Endothelial cell of umbilical vein (primary cell): ENCODE measurements around the gene ATG7. TPM values are rescaled to one million over a fixed set of nuclear protein-coding genes. Genes with fewer than 3 reads are reported as not detected.

ENCODE experiments used
- BruUV-seq: library from RNA; stranded (reverse); fragments of 400-500 nt; replicated peaks from 2 replicates; lab custom pipeline; 2021; lab: Mats Ljungman, UMichigan
- CTCF ChIA-PET: fragments of 300-600, 350-600 bp; sonication (Branson Sonifier 250); formaldehyde crosslinking; loops from one replicate; lab custom pipeline; 2021; ENCODE audit warnings: antibody characterized with exemption, inconsistent platforms; lab: Charles Lee
- POLR2A ChIA-PET: fragments of 300-600, 350-600 bp; sonication (Branson Sonifier 250); formaldehyde crosslinking; loops from one replicate; lab custom pipeline; 2021; ENCODE audit warnings: antibody characterized with exemption, inconsistent platforms; lab: Charles Lee
- DNase-seq: peaks from one replicate; pipeline ENCODE4 v3.0.0-alpha.2; 2011; ENCODE audit warnings: low read depth, low spot score
- FAIRE-seq: peaks from 2 replicates; lab custom pipeline; 2011; peaks lifted over from hg19 to GRCh38; lab: Jason Lieb, UNC
- H2AFZ ChIP-seq: 2 replicates; pipeline ENCODE4 v1.6.0; 2012; ENCODE audit warnings: low read depth, low read length, control low read depth, inconsistent platforms
- H3K27ac ChIP-seq: 2 replicates; pipeline ENCODE4 v1.5.1; 2011; ENCODE audit warnings: low read depth, mild to moderate bottlenecking, control low read depth, low read length, moderate library complexity; ENCODE audit not compliant: insufficient read depth
- H3K27me3 ChIP-seq, 2 experiments: 2 replicates each; pipeline versions ENCODE4 v1.6.0 to v1.6.1; 2011; ENCODE audit warnings: low read length in 2 of 2, mixed read lengths in 1 of 2; ENCODE audit not compliant: control insufficient read depth in 2 of 2, insufficient read depth in 2 of 2
- H3K36me3 ChIP-seq, 2 experiments: 2 replicates in 1 of 2; 3 replicates in 1 of 2; pipeline ENCODE4 v1.5.1; 2011; ENCODE audit warnings: low read length in 2 of 2, mild to moderate bottlenecking in 1 of 2, moderate library complexity in 1 of 2; ENCODE audit not compliant: control insufficient read depth in 2 of 2, insufficient read depth in 2 of 2; ENCODE audit errors: extremely low read depth in 1 of 2
- H3K4me1 ChIP-seq: 3 replicates; pipeline ENCODE4 v1.5.1; 2011; ENCODE audit warnings: mild to moderate bottlenecking, low read length; ENCODE audit not compliant: control insufficient read depth, insufficient read depth; ENCODE audit errors: extremely low read depth
- H3K4me2 ChIP-seq: 2 replicates; pipeline ENCODE4 v1.6.1; 2011; ENCODE audit warnings: low read length, control low read depth, mixed read lengths; ENCODE audit not compliant: insufficient read depth
- H3K4me3 ChIP-seq, 3 experiments: fragments of 200-600 bp in 1 of 3; sonication (generic), shearing (Covaris generic) in 1 of 3; replicated peaks in 1 of 3; 2 replicates each; pipeline ENCODE4 v1.5.1; 2011 to 2016; ENCODE audit warnings: control low read depth in 3 of 3, low read length in 3 of 3, mild to moderate bottlenecking in 2 of 3, inconsistent platforms in 1 of 3, low read depth in 1 of 3, moderate library complexity in 1 of 3; ENCODE audit not compliant: insufficient read depth in 1 of 3
- H3K79me2 ChIP-seq: 2 replicates; pipeline ENCODE4 v1.6.0; 2012; ENCODE audit warnings: low read length, inconsistent platforms; ENCODE audit not compliant: control insufficient read depth, insufficient read depth
- H3K9ac ChIP-seq: replicated peaks from 2 replicates; pipeline ENCODE3; 2011; ENCODE audit warnings: low read length, control low read depth; ENCODE audit not compliant: insufficient read depth; ENCODE audit errors: extremely low read depth
- H3K9me1 ChIP-seq: replicated peaks from 3 replicates; pipeline ENCODE4 v1.6.0; 2011; ENCODE audit warnings: mild to moderate bottlenecking, low read length; ENCODE audit not compliant: control insufficient read depth, insufficient read depth; ENCODE audit errors: extremely low read depth
- H3K9me3 ChIP-seq: replicated peaks from 2 replicates; pipeline ENCODE4 v1.5.1; 2012; ENCODE audit warnings: low read length, inconsistent platforms; ENCODE audit not compliant: control insufficient read depth, insufficient read depth
- H4K20me1 ChIP-seq: replicated peaks from 2 replicates; pipeline ENCODE3; 2011; ENCODE audit warnings: mild to moderate bottlenecking, low read length; ENCODE audit not compliant: control insufficient read depth, insufficient read depth; ENCODE audit errors: extremely low read depth
- CTCF ChIP-seq, 2 donors: IDR thresholded peaks; 1 replicate in 1 of 2; 2 replicates in 1 of 2; pipeline ENCODE4 v1.5.1; 2011; ENCODE audit warnings: low read length in 2 of 2, mild to moderate bottlenecking in 2 of 2, moderate library complexity in 2 of 2, control low read depth in 1 of 2, inconsistent platforms in 1 of 2, low read depth in 1 of 2; ENCODE audit not compliant: insufficient read depth in 1 of 2; ENCODE audit errors: extremely low read depth in 1 of 2
- EZH2 ChIP-seq: IDR thresholded peaks from 2 replicates; pipeline ENCODE4 v1.6.1; 2012; ENCODE audit warnings: borderline replicate concordance, low read depth, mild to moderate bottlenecking, moderate library complexity, low read length, inconsistent platforms; ENCODE audit not compliant: severe bottlenecking
- FOS ChIP-seq: IDR thresholded peaks from 2 replicates; pipeline ENCODE4 v1.6.1; 2011; ENCODE audit warnings: mild to moderate bottlenecking, low read length, moderate library complexity, borderline replicate concordance; ENCODE audit not compliant: insufficient read depth
- GATA2 ChIP-seq: IDR thresholded peaks from 2 replicates; pipeline ENCODE4 v1.7.0; 2011; ENCODE audit warnings: low read depth, mild to moderate bottlenecking, moderate library complexity, mixed read lengths, low read length; ENCODE audit not compliant: insufficient read length, insufficient read depth
- MYC ChIP-seq: IDR thresholded peaks from one replicate; pipeline ENCODE4 v1.6.1; 2011; ENCODE audit warnings: mild to moderate bottlenecking, low read depth, low read length
- POLR2A ChIP-seq: IDR thresholded peaks from 2 replicates; pipeline ENCODE4 v1.6.1; 2012; ENCODE audit warnings: low read depth, mild to moderate bottlenecking, control low read depth, low read length
- POLR2AphosphoS5 ChIP-seq: IDR thresholded peaks from 2 replicates; pipeline ENCODE4 v1.6.1; 2012; ENCODE audit warnings: low read depth, mild to moderate bottlenecking, control low read depth, low read length, moderate library complexity; ENCODE audit not compliant: insufficient read depth
- dilution Hi-C: fragments of 300-500 bp; cut with MboI; formaldehyde crosslinking; loops from one replicate; pipeline ENCODE4 v1.15.0; 2019; ENCODE audit warnings: low sequenced_read_pairs; ENCODE audit not compliant: extremely low pct_ligation_motif_present
- intact Hi-C: fragments of 100-400 bp; cut with micrococcal nuclease; formaldehyde crosslinking; loops from one replicate; pipeline ENCODE4 v1.10.0; 2022
- polyA plus RNA-seq, 4 experiments: library from polyadenylated mRNA; depleted of rRNA in 3 of 4; stranded (reverse) in 3 of 4; unstranded in 1 of 4; fragments of >200 nt; gene quantifications; 2 replicates each; pipeline versions ENCODE4 v1.2.1 to v1.2.3, GENCODE V29; 2011 to 2012; ENCODE audit warnings: missing spikeins in 1 of 4
- total RNA-seq: library from RNA; stranded (reverse); gene quantifications from 2 replicates; pipeline ENCODE4 v1.2.3, GENCODE V29; 2021
- TF ChIP-seq, protein P1 (sequence below): IDR thresholded peaks from 2 replicates; pipeline ENCODE4 v1.6.1; 2011; ENCODE audit not compliant: insufficient read depth, insufficient read length

Gene ATG7
- total and polyA plus RNA-seq, 2 donors (not counting 3 experiments of a cell fraction or from before 2014, with no cell fraction given), result 30.8 to 48.3 TPM

GRCh38 chr3:11245827-11246662 lies 26.2 kb upstream of the ATG7 start:
- Histone ChIP-seq H3K79me2 (peaks cover 15% of the 10 kb centered on the region), H3K9me1 (no peaks in the 10 kb centered on the region), H3K4me3 (no peak overlapping the region), H3K9me3 (no peaks in the 10 kb centered on the region), H2AFZ (no peak overlapping the region), H3K4me2 (no peak overlapping the region), H3K4me1 (peaks cover 2% of the 10 kb centered on the region), H4K20me1 (no peaks in the 10 kb centered on the region), H3K27ac (no peak overlapping the region), H3K36me3 (no peaks in the 10 kb centered on the region), H3K9ac (no peak overlapping the region), H3K27me3 (no peaks in the 10 kb centered on the region)
- peak; percentile 43 for FAIRE-seq
- POLR2A ChIA-PET, result no interaction called here
- no TSS peak for BruUV-seq
- CTCF ChIA-PET, result interaction anchor here (1.2 to 2.9 kb wide), 3 partner anchors 26 to 91 kb away, joined by 3 to 9 read pairs (median 5); partner anchors contain the start of gene ATG7
- TF ChIP-seq POLR2A (no peak), POLR2AphosphoS5 (no peak), EZH2 (no peak), CTCF (IDR thresholded peaks at IDR 0.05; ENCODE audit: extremely low read depth in 1 of 2, insufficient read depth in 1 of 2, low read depth in 1 of 2, low read length in 2 of 2) (no peak), GATA2 (no peak), FOS (no peak), MYC (no peak)
- TF ChIP-seq, protein P1, sequence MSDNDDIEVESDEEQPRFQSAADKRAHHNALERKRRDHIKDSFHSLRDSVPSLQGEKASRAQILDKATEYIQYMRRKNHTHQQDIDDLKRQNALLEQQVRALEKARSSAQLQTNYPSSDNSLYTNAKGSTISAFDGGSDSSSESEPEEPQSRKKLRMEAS, result no peak
- intact Hi-C loops (loop anchor here (2.0 kb wide), 1 partner anchor 27 kb away; the partner anchor contains the start of gene ATG7), dilution Hi-C loops (no loop called here)
- no peak for DNase-seq
